Adrenal gland (tissue), 19 donors: ENCODE results near the gene OR5D16. TPM values are rescaled to one million over a fixed set of nuclear protein-coding genes. Genes with fewer than 3 reads are reported as not detected.

ENCODE experiments used
- DNase-seq, 7 donors: peaks; one replicate each; pipeline ENCODE4 v3.0.0-alpha.2; 2019 to 2020
- H3K27ac ChIP-seq, 5 donors: fragments of 200-600 bp; sonication (generic) in 4 of 5; 1 replicate in 3 of 5; 2 replicates in 2 of 5; pipeline versions ENCODE4 v1.5.1 to v1.8.0; 2016 to 2020; ENCODE audit warnings: mild to moderate bottlenecking in 1 of 5
- H3K27me3 ChIP-seq: fragments of 200-600 bp; 2 replicates; pipeline ENCODE4 v1.8.0; 2021
- H3K36me3 ChIP-seq, 2 donors: fragments of 200-600 bp; replicated peaks in 1 of 2; 1 replicate in 1 of 2; 2 replicates in 1 of 2; pipeline versions ENCODE4 v1.5.1 to v1.8.0; 2018 to 2022
- H3K4me1 ChIP-seq, 2 donors: fragments of 200-600 bp; replicated peaks in 1 of 2; 1 replicate in 1 of 2; 2 replicates in 1 of 2; pipeline versions ENCODE4 v1.5.1 to v1.8.0; 2018 to 2021
- H3K4me3 ChIP-seq, 4 donors: fragments of 200-600 bp; sonication (generic) in 3 of 4; one replicate each; pipeline ENCODE4 v1.5.1; 2016 to 2018
- H3K9me3 ChIP-seq, 3 donors: fragments of 200-600 bp; sonication (generic) in 1 of 3; replicated peaks in 1 of 3; 1 replicate in 2 of 3; 2 replicates in 1 of 3; pipeline versions ENCODE4 v1.5.1 to v1.8.0; 2016 to 2021
- POLR2A ChIP-seq, 2 donors: fragments of 450-650 bp; IDR thresholded peaks; one replicate each; pipeline ENCODE4 v1.6.1; 2017; ENCODE audit warnings: antibody characterized with exemption in 2 of 2, mild to moderate bottlenecking in 2 of 2, moderate library complexity in 1 of 2
- whole genome bisulfite sequencing, 4 donors: extraction: QIAGEN DNeasy Blood & Tissue Kit in 2 of 4; methylation state at CpG; one replicate each; pipeline versions ENCODE4 v1.1.5 to v1.1.7; 2013 to 2017; 5-methylcytosine and 5-hydroxymethylcytosine counted together
- intact Hi-C, 2 donors: fragments of 100-400 bp; cut with DNase I; formaldehyde crosslinking; loops; one replicate each; pipeline versions ENCODE4 v1.14.1 to v1.15.0; 2022 to 2023
- long read RNA-seq, 10 donors: library from polyadenylated mRNA in 3 of 10; unstranded in 2 of 10; stranded (forward) in 1 of 10; transcript quantifications; one replicate each; pipeline ENCODE4 v2.0.0 and lab custom pipeline, GENCODE V29; 2021 to 2026
- polyA plus RNA-seq, 3 donors: library from polyadenylated mRNA; stranded (reverse); fragments of 200-250 nt in 2 of 3; fragments of 350-450 nt in 1 of 3; fragmentation: Illumina TruSeq in 1 of 3; extraction: RNeasy Lipid Tissue Mini Kit (QIAGEN cat#74804) in 1 of 3; gene quantifications; one replicate each; pipeline ENCODE4 v1.2.3, GENCODE V29; 2013 to 2014
- total RNA-seq, 9 donors: library from RNA; depleted of rRNA in 4 of 9; stranded (reverse); fragments of >200 nt in 4 of 9; fragments of 120-200 nt in 1 of 9; fragmentation: NEBNext Ultra II Directional in 1 of 9; extraction: Animal tissue kit (Norgen Biotek cat#: 25700) in 1 of 9; gene quantifications; one replicate each; pipeline versions ENCODE4 v1.1.0 to v1.2.4, GENCODE V29; 2013 to 2023
- TF ChIP-seq, protein P1 (sequence below), 6 experiments: fragments of 450-650 bp in 4 of 6; fragments of 200-600 bp in 2 of 6; sonication (generic) in 1 of 6; IDR thresholded peaks; 1 replicate in 5 of 6; 2 replicates in 1 of 6; pipeline versions ENCODE4 v1.5.1 to v1.8.0; 2016 to 2021; ENCODE audit warnings: antibody characterized with exemption in 6 of 6, mild to moderate bottlenecking in 2 of 6, moderate library complexity in 1 of 6
- donor health status: healthy with polysubstance abuse.
- donor health status: Bipolar disorder and iron deficiency.
- donor health status: DM: yes; HTN: yes; CAD: no.
- donor health status: DM: no; HTN: no; CAD: no.
- donor health status: DM: no; HTN: no; CAD: no.
- donor health status: DM: yes; HTN: yes; CAD: no.

Gene OR5D16
- total RNA-seq: not detected
- polyA plus RNA-seq: not detected
- long read RNA-seq, donor 1: 0 reads
- long read RNA-seq, donor 2: 0 reads
- long read RNA-seq, donor 3: 0 reads
- long read RNA-seq, donor 4: 0 reads
- long read RNA-seq, donor 5: 0 reads
- long read RNA-seq, donor 6: 0 reads
- long read RNA-seq, donor 7: 0 reads
- long read RNA-seq, donor 8: 0 reads
- long read RNA-seq, donor 9: 0 reads
- long read RNA-seq, donor 10: 0 reads

DNA sequence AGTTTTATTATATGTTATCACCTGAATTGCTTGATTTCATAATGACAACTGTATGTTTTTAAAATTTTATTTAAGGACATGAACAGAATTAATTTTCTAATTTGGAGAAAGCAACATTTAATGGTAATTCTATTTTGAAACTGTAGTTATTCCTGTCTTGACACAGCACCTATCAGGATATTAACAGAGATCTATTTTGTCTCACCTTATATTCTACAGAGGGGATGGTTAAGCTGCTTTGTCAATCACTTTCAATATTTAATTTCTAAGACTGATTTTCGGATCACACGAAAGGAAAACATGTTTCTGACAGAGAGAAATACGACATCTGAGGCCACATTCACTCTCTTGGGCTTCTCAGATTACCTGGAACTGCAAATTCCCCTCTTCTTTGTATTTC lies at the start of gene OR5D16:
Gene OR5D16, plus strand, starts transcription at position 301 of the 400 bp plus-strand sequence. Its CDS starts 0 bp downstream, at position 301.
- WGBS, 4 donors: 21 to 47% (median 31%) methylated on average over 3 of the region's 3 CpGs
- H3K36me3 ChIP-seq: no peaks in the 10 kb centered on the region
- H3K27me3 ChIP-seq: no peaks in the 10 kb centered on the region
- no peak within 1 kb of the TSS for H3K4me3 ChIP-seq
- no peak within 1 kb of the TSS for H3K27ac ChIP-seq
- DNase-seq: no peak
- no peaks in the 10 kb centered on the region for H3K9me3 ChIP-seq
- no peak for TF ChIP-seq POLR2A (IDR thresholded peaks at IDR 0.05)
- TF ChIP-seq, protein P1, sequence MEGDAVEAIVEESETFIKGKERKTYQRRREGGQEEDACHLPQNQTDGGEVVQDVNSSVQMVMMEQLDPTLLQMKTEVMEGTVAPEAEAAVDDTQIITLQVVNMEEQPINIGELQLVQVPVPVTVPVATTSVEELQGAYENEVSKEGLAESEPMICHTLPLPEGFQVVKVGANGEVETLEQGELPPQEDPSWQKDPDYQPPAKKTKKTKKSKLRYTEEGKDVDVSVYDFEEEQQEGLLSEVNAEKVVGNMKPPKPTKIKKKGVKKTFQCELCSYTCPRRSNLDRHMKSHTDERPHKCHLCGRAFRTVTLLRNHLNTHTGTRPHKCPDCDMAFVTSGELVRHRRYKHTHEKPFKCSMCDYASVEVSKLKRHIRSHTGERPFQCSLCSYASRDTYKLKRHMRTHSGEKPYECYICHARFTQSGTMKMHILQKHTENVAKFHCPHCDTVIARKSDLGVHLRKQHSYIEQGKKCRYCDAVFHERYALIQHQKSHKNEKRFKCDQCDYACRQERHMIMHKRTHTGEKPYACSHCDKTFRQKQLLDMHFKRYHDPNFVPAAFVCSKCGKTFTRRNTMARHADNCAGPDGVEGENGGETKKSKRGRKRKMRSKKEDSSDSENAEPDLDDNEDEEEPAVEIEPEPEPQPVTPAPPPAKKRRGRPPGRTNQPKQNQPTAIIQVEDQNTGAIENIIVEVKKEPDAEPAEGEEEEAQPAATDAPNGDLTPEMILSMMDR (IDR thresholded peaks at IDR 0.05): no peak
- no peaks in the 10 kb centered on the region for H3K4me1 ChIP-seq
- intact Hi-C loops: no loop called here

DNA sequence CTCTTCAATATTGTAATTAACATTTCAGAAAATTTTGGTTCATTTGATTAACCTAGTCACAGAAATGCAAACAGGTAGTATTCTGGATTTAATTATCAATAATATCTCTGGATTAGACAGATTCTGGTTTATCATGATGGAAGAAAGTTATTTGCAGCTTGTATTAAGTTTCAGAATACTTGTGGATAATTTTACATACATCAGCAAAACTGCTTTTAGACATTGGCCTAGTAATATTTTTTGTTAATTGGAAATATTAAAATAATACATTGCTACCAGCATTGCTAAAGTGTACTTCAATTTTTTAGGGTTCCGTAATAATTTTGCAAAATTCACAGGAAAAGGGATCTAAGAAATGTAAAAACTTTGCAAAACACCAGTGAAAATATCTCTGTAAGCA lies 46.9 kb upstream of the OR5D16 start:
- no peaks in the 10 kb centered on the region for H3K9me3 ChIP-seq
- no peaks in the 10 kb centered on the region for H3K27me3 ChIP-seq
- no peaks in the 10 kb centered on the region for H3K4me1 ChIP-seq
- intact Hi-C loops: no loop called here
- 77 to 89% (median 83%) methylated on average over 1 of the region's 1 CpG for WGBS, 4 donors
- TF ChIP-seq, protein P1 (IDR thresholded peaks at IDR 0.05): no peak
- TF ChIP-seq POLR2A (IDR thresholded peaks at IDR 0.05): no peak
- no peak overlapping the region for H3K27ac ChIP-seq
- H3K36me3 ChIP-seq: no peaks in the 10 kb centered on the region
- no peak overlapping the region for H3K4me3 ChIP-seq
- DNase-seq: no peak

DNA sequence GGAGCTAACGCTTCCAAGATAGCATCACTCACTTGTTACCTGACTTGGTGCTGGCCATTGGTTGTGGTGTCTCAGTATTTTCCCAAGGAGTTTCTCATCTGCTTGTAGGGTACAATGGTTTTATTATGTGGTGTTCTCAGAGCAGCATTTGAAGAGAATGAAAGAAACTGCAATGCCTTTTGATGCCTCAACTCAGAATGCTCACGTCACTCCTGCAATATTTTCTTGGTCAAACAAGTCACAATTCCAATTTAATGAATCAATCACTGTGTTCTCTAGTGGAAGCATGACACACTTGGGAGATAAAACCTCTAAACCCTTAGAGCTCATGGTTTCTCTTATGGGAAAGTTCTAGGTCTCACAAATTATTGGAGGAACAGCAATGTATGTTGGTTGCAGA lies 45.2 kb upstream of the OR5D16 start:
- H3K9me3 ChIP-seq: no peaks in the 10 kb centered on the region
- 39 to 77% (median 54%) methylated on average over 2 of the region's 2 CpGs for WGBS, 4 donors

DNA sequence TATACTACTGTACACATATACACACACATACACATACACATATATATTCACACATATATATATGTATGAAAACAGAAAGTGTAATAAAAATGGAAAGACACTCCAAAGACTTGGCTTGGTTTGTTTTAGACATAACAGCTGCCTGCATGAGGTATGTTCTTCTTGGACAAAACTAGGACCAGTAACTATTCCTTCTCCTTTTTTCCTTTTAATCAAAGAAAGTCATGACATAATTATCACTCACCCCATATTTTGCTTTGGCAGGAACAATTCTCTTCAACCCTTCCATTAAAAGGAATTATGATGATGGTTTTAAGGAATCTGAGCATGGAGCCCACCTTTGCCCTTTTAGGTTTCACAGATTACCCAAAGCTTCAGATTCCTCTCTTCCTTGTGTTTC lies 43.3 kb upstream of the OR5D16 start, which contains the start of gene OR5D14:
Gene OR5D14, plus strand, starts transcription at position 301 of the 400 bp plus-strand sequence. Its CDS starts 0 bp downstream, at position 301.
- H3K4me3 ChIP-seq: no peak within 1 kb of the TSS
- H3K4me1 ChIP-seq: no peaks in the 10 kb centered on the region
- H3K36me3 ChIP-seq: no peaks in the 10 kb centered on the region
- DNase-seq: no peak
- no peaks in the 10 kb centered on the region for H3K27me3 ChIP-seq
- intact Hi-C loops: no loop called here
- no peak within 1 kb of the TSS for H3K27ac ChIP-seq
- TF ChIP-seq POLR2A (IDR thresholded peaks at IDR 0.05): no peak
- TF ChIP-seq, protein P1 (IDR thresholded peaks at IDR 0.05): no peak
- H3K9me3 ChIP-seq: no peaks in the 10 kb centered on the region

More for the DNA sequence above, 45.2 kb upstream of the OR5D16 start:
- Histone ChIP-seq H3K4me1 (no peaks in the 10 kb centered on the region), H3K27me3 (no peaks in the 10 kb centered on the region), H3K27ac (no peak overlapping the region), H3K4me3 (no peak overlapping the region), H3K36me3 (no peaks in the 10 kb centered on the region)
- intact Hi-C loops: no loop called here
- DNase-seq: no peak
- no peak for TF ChIP-seq POLR2A (IDR thresholded peaks at IDR 0.05)
- TF ChIP-seq, protein P1 (IDR thresholded peaks at IDR 0.05): no peak
